Heart left ventricle (tissue), 13 donors: Measurements from ENCODE around the gene IFNGR1.

Experiments used
- CTCF ChIP-seq, 12 donors: fragments of 200-600 bp; sonication (generic) in 4 of 12; IDR thresholded peaks; one replicate each; pipeline versions ENCODE4 v1.5.0 to v1.8.0; 2018 to 2022; ENCODE audit warnings: antibody characterized with exemption in 12 of 12, mild to moderate bottlenecking in 5 of 12
- POLR2A ChIP-seq, 2 donors: fragments of 450-650 bp; IDR thresholded peaks; one replicate each; pipeline ENCODE4 v1.6.1; 2017; ENCODE audit warnings: antibody characterized with exemption in 2 of 2, mild to moderate bottlenecking in 2 of 2, moderate library complexity in 2 of 2
- donor health status: ischemic (EF 13 %, LVEDD 7.1; RV severe dilation, severe dysfunction).
- donor health status: DM: no; HTN: yes; CAD: no.
- donor health status: DM: no; HTN: no; CAD: no.
- donor health status: ischemic (EF 25% LVEDD 6.9; RV normal size, moderate dysfunction).
- donor health status: ischemic (EF 25% LVEDD 5.7; RV mildly dilated, moderate dysfunction).
- donor health status: ischemic (EF 35%, LVEDD 5.7; RV mildly dilated, moderate dysfunction).
- donor health status: nonischemic (EF 11% LVEDD 7.7; RV severe dilation, severe dysfunction).
- donor health status: DM: yes; HTN: yes; CAD: no.
- donor health status: PGD.
- donor health status: ischemic (EF 29% LVEDD 5.4; RV normal size, mild dysfunction).
- donor health status: nonischemic (EF 23%, LVEDD 6.1; RV moderate dilation, normal function).

- TF ChIP-seq CTCF (IDR thresholded peaks at IDR 0.05) (no peak), POLR2A (IDR thresholded peaks at IDR 0.05) (no peak)
Measured at GRCh38 chr6:137233911-137234863, 15.0 kb upstream of the IFNGR1 start.
